Activated naive CD4-positive, alpha-beta T cell treated with anti-CD3 and anti-CD28 coated beads, Interleukin-2, amount 10 ng/mL, durations not matched to agents 7 days and 5 days (primary cell): ENCODE results near the gene SIPA1.

Source experiments
- CTCF ChIA-PET: fragments of 350-600 bp; sonication (Branson Sonifier 250); formaldehyde crosslinking; loops from one replicate; lab custom pipeline; 2021; ENCODE audit warnings: antibody characterized with exemption; lab: Charles Lee
- DNase-seq: peaks from one replicate; pipeline ENCODE4 v3.0.0-alpha.2; 2020
- H3K27ac Mint-ChIP-seq: one replicate; pipeline ENCODE4 v1.8.0; 2021; ENCODE audit warnings: mild to moderate bottlenecking, moderate library complexity, mixed read lengths
- H3K27me3 Mint-ChIP-seq: one replicate; pipeline ENCODE4 v1.8.0; 2021; ENCODE audit warnings: mild to moderate bottlenecking, mixed read lengths
- H3K36me3 Mint-ChIP-seq: one replicate; pipeline ENCODE4 v1.8.0; 2021; ENCODE audit warnings: mixed read lengths
- H3K4me1 Mint-ChIP-seq: one replicate; pipeline ENCODE4 v1.8.0; 2021; ENCODE audit warnings: mixed read lengths
- H3K4me3 Mint-ChIP-seq: one replicate; pipeline ENCODE4 v1.8.0; 2021; ENCODE audit warnings: mild to moderate bottlenecking, moderate library complexity, mixed read lengths
- H3K9me3 Mint-ChIP-seq: one replicate; pipeline ENCODE4 v1.8.0; 2021; ENCODE audit warnings: mixed read lengths

The SIPA1 gene

DNA sequence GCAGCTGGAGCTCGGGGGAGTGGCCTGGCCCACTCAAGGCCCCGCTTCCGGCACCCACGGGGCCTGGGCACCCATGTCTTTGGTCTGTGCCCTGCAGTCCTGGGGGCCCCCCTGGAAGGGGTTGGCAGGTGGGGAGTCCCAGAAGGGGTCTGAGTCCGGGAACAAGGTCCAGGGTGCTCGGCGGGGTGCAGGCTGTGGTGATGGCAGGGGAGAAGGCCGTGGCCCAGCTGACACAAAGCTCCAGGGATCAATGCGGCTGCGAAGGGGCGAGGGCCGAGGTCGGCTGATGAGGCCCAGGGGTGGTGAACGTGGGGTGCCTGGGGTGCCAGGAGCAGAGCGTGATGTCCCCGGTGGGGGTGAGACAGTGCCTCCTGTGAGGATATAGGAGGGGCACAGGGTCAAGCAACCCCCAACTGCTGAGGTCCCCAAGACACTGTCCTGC lies 39.6 kb upstream of the SIPA1 start:
- Mint-ChIP-seq H3K4me3 (no peak overlapping the region), H3K4me1 (peaks cover 25% of the 10 kb centered on the region), H3K27me3 (no peaks in the 10 kb centered on the region), H3K9me3 (no peaks in the 10 kb centered on the region), H3K27ac (no peak overlapping the region), H3K36me3 (peaks cover 12% of the 10 kb centered on the region)
- CTCF ChIA-PET, result interaction anchor here (1.1 kb wide), 1 partner anchor 10 kb away, joined by 3 read pairs; no protein-coding TSS in a partner anchor
- DNase-seq, result no peak

DNA sequence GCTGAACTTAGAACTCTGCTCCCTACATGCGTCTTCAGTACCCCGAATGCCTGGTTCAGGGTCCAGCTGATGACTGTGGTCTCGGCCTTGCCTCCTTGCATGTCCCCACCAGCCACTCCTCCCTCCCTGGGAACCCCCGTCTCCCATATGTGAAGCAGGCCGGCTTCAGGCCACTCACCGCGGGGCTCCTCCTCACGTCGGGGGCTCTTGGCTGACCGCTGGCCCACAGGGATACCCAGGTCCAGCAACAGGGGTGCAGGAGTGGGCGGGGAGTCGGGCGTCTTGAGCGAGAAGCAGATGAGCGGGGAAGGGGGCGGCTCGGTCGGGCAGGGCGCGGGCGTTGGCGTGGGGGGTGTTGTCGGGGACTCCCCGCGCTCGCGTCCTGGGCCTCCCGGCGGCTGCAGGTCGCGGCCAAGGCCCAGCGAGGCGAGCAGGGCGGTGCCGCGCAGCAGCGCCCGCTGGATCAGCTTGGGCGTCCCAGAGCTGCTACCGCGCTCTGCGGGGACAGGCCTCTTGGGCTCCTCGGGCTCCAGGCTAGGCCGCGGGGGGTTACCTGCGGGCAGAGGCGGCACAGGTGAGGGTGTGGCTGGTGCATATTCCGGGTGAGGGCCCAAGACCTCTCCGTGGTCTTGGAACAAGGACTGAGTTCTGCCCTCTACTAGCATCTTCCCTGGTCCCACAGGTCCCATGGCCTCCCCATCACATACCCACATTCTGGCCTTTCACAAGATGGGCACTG lies 38.5 kb upstream of the SIPA1 start:
- H3K27ac Mint-ChIP-seq, result no peak overlapping the region
- peaks cover 17% of the 10 kb centered on the region for H3K4me1 Mint-ChIP-seq
- no peak for DNase-seq
- no peaks in the 10 kb centered on the region for H3K9me3 Mint-ChIP-seq
- no peaks in the 10 kb centered on the region for H3K27me3 Mint-ChIP-seq
- H3K4me3 Mint-ChIP-seq, result no peak overlapping the region
- CTCF ChIA-PET, result interaction anchor here (1.0 kb wide), 1 partner anchor 11 kb away, joined by 3 read pairs; no protein-coding TSS in a partner anchor
- H3K36me3 Mint-ChIP-seq, result peaks cover 19% of the 10 kb centered on the region

DNA sequence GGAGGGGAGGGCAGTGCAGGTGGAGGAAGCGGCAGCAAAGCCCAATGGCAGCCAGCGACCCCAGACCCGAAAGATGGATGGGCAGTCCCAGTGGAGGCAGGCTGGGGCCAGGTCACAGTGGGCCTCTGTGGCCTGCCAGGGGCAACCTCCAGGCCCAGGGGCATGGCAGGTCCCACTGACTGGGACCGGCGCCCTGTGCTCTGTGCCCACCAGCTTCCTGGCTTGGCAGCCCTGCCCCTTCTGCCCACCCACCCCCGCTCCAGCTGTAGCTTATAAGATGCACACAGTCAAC lies 38.0 kb upstream of the SIPA1 start:
- H3K4me3 Mint-ChIP-seq, result no peak overlapping the region
- H3K27ac Mint-ChIP-seq, result no peak overlapping the region
- no peak for DNase-seq
- no peaks in the 10 kb centered on the region for H3K27me3 Mint-ChIP-seq
- peaks cover 21% of the 10 kb centered on the region for H3K36me3 Mint-ChIP-seq
- CTCF ChIA-PET, result interaction anchor here (1.0 kb wide), 1 partner anchor 11 kb away, joined by 3 read pairs; no protein-coding TSS in a partner anchor
- H3K9me3 Mint-ChIP-seq, result no peaks in the 10 kb centered on the region
- H3K4me1 Mint-ChIP-seq, result peaks cover 14% of the 10 kb centered on the region

DNA sequence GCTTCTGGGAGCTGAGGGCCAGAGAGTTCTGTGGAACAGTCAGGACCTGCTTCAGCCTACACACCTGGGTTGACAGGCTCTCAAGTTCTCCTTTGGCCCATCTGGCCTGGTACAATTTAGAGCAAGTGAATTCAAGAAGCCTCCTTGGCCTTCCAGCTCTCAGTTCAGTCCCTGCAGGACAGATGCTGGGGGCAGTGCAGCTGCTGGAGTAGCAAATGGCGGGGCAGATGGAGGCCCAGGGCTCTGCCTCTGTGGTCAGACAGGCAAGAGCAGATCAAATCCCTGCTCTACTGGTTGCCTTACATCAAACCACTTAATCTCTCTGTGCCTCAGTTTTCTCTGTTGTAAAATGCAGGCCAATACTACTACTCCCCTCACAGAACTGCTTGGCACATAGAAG lies 33.6 kb upstream of the SIPA1 start:
- H3K9me3 Mint-ChIP-seq, result no peaks in the 10 kb centered on the region
- H3K27ac Mint-ChIP-seq, result no peak overlapping the region
- H3K4me3 Mint-ChIP-seq, result no peak overlapping the region
- DNase-seq, result no peak
- peaks cover 8% of the 10 kb centered on the region for H3K4me1 Mint-ChIP-seq
- peaks cover 40% of the 10 kb centered on the region for H3K36me3 Mint-ChIP-seq
- CTCF ChIA-PET, result interaction anchor here (2.2 to 3.1 kb wide), 2 partner anchors 9 to 10 kb away, joined by 7 to 21 read pairs; no protein-coding TSS in a partner anchor
- H3K27me3 Mint-ChIP-seq, result no peaks in the 10 kb centered on the region

DNA sequence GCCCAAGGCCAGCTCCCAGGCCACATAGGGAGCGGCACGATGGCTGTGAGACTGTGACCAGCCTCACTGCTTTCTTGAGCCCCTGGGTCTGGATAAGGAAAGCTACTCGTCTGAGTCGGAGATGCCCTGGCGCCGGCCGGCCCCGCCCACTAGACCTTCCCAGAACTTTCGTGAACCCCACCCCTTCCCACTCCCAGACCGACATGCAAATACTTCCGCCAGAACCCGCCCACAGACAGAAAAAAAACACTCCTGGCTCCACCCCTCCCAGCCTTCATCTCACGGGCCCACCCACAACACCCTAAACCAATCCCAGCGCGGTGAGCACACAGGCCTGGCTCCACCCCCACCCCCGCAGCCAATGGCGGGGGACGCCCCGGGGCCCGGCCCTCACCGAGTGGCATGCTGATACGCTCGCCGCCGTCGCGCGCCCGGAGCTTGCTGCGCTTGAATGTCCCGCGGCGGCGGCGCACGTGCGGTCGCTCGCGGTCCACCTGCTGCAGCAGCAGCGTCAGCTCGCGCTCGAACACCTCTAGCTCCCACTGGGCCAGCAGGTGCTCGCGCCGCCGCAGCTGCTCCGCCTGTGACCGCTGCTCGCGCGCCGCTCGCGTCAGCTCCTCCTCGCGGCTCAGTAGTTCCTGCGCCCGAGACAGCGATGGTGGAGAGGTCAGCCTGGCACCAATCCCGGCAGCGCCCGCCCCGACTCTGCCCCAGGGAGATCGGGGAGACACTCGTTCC lies 30.9 kb upstream of the SIPA1 start:
- Mint-ChIP-seq H3K27me3 (no peaks in the 10 kb centered on the region), H3K36me3 (peaks cover 51% of the 10 kb centered on the region), H3K9me3 (no peaks in the 10 kb centered on the region), H3K27ac (no peak overlapping the region), H3K4me1 (peaks cover 36% of the 10 kb centered on the region), H3K4me3 (no peak overlapping the region)
- DNase-seq, result no peak
- CTCF ChIA-PET, result interaction anchor here (1.1 kb wide), 1 partner anchor 13 kb away, joined by 5 read pairs; no protein-coding TSS in a partner anchor

DNA sequence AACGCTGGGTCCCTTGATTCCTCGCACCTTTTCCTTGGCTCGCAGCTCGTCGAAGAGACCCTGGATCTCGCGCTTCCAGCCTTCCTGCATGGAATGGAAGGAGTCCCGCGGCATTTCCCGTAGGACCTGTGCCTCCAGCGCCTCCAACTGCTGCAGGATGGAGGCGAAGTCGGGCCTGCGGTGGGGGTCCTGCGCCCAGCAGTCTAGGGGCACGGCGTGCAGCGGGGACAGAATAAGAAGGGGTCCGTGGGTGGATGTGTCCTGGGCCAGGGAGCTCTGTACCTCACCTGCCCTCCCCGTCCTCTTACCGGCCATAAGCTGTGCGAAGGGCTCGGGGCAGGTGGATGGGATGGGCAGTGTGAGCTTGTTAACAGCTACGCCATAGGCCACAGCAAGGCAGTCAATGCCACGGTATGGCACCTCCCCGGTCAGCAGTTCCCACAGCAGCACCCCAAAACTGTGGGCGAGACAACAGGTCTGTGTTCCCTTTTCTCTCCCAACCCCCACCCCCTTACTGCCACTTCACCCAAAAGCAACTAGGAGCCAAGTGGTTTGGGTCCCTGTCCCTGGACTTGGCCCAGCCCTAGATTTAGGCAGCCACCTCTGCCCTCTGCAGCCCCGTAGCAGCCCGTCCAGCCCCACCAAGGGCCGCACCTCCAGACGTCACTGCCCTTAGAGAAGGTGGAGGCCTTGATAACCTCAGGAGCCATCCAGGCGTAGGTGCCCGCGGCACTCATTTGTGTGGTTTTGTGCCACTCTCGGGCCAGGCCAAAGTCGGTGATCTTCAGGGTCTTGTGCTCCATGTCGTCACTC lies 30.1 kb upstream of the SIPA1 start:
- Mint-ChIP-seq H3K27ac (no peak overlapping the region), H3K9me3 (no peaks in the 10 kb centered on the region), H3K36me3 (peaks cover 55% of the 10 kb centered on the region), H3K4me1 (peaks cover 44% of the 10 kb centered on the region), H3K27me3 (no peaks in the 10 kb centered on the region), H3K4me3 (no peak overlapping the region)
- CTCF ChIA-PET, result interaction anchor here (1.1 to 1.3 kb wide), 2 partner anchors 14 to 67 kb away, joined by 3 to 5 read pairs; no protein-coding TSS in a partner anchor
- DNase-seq, result no peak

DNA sequence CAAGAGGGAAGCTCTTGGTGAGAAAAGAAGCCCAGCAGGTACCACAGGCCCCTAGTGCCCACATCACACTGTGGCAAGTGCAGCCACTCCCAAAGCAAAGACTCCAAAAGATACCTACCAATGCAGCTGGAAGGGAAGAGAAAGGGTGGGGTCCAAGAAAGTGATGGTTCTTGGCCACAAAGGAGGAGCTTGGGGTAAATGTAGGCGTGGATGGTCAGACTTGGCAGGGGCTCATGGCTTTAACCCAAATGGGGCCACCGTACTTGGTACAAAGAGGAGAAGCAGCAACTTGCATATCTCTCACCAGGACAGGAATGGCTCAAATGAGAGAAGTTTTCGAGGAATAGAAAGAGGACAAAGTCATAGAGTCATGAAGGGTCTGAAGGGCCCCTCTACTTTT lies 28.7 kb upstream of the SIPA1 start:
- DNase-seq, result no peak
- peaks cover 51% of the 10 kb centered on the region for H3K36me3 Mint-ChIP-seq
- H3K27ac Mint-ChIP-seq, result peak overlapping the region; percentile 56
- no peak overlapping the region for H3K4me3 Mint-ChIP-seq
- H3K9me3 Mint-ChIP-seq, result no peaks in the 10 kb centered on the region
- CTCF ChIA-PET, result interaction anchor here (0.8 kb wide), 2 partner anchors 13 to 16 kb away, joined by 3 read pairs; no protein-coding TSS in a partner anchor
- H3K27me3 Mint-ChIP-seq, result no peaks in the 10 kb centered on the region
- H3K4me1 Mint-ChIP-seq, result peaks cover 49% of the 10 kb centered on the region

DNA sequence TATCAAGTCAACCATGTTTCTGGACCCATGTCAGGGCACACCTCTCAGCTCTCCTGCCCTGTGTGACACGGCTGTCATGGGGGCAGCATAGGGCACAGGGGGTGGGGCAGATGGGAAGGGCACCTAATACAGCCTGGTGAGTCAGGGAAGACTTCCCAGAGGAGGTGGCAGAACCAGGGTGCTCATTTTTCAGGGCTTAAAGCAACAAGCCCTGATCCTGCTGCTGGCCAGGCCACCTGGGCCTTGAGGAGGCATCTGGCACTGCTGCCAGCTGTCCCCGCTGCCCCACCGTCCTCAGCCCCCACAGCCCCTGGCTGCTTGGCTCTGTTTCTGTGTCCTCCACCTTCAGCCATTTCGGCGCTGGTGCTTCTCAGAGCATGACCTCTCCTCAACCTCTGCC lies 28.2 kb upstream of the SIPA1 start:
- H3K27me3 Mint-ChIP-seq, result no peaks in the 10 kb centered on the region
- CTCF ChIA-PET, result interaction anchor here (0.8 to 1.3 kb wide), 2 partner anchors 13 to 16 kb away, joined by 3 to 7 read pairs; no protein-coding TSS in a partner anchor
- H3K27ac Mint-ChIP-seq, result peak overlapping the region; percentile 64
- H3K4me3 Mint-ChIP-seq, result peak overlapping the region; percentile 30
- H3K36me3 Mint-ChIP-seq, result peaks cover 47% of the 10 kb centered on the region
- DNase-seq, result no peak
- peaks cover 49% of the 10 kb centered on the region for H3K4me1 Mint-ChIP-seq
- no peaks in the 10 kb centered on the region for H3K9me3 Mint-ChIP-seq

DNA sequence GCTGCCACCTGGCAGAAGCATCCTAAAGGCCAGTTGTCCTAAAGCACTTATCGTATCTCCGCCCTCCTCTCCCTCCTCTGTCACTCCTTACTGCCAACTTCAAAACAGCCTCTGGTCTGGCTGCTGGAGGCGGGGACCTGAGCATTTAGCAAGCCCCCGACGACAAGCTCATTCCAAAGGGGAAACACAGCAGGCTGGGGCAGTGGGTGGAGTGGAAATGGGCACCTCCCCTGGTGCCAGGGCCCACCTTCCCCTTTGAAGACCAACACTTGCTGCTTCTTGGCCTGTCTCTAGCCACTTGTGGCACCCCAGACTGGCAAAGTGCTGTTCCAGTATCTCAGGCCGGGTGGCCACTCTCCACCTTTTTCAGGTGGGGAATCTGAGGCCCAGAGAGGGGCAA lies 27.5 kb upstream of the SIPA1 start:
- peaks cover 47% of the 10 kb centered on the region for H3K36me3 Mint-ChIP-seq
- H3K27ac Mint-ChIP-seq, result peak overlapping the region; percentile 64
- no peaks in the 10 kb centered on the region for H3K27me3 Mint-ChIP-seq
- no peaks in the 10 kb centered on the region for H3K9me3 Mint-ChIP-seq
- CTCF ChIA-PET, result interaction anchor here (0.8 to 1.3 kb wide), 6 partner anchors 11 to 37 kb away, joined by 3 to 7 read pairs (median 3); partner anchors contain the start of gene KCNK7
- no peak for DNase-seq
- peak overlapping the region; percentile 30 for H3K4me3 Mint-ChIP-seq
- peaks cover 49% of the 10 kb centered on the region for H3K4me1 Mint-ChIP-seq

DNA sequence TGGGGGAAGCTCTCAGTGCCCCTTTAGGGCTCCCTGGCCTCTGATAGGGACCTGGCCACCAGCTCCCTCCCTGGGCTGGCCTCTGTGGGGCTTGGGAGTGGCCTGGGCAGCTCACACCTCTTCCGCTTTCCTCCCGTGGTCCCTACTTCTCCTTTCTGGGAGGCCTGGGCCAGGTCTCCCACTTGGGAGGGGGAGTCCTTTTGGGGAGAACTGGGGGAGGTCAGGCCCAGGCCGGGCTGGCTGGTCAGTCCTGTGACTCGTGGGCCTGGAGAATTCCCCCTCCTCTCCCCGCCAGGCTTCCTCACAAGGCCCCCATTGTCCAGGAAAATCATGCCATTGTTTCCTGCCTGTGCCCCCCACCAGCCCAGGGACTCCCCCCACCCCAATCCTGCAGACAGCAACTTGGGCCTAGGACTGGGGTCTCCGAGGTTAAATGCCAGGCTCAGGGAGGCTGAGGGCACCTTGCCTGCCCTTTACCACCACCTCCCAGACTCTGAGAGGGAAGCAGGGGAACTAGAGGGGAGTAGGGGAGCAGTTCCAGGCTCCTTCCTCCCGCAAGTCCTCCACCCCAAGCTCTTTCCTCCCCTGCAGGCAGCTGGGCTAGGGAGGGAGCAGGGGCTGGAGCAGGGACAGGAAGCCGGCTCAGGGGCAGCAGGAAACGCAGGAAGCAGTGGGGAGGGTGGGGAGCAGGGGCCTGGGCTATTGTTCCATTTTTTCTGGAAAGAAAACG lies 26.7 kb upstream of the SIPA1 start:
- Mint-ChIP-seq H3K4me1 (peaks cover 49% of the 10 kb centered on the region), H3K27me3 (no peaks in the 10 kb centered on the region), H3K36me3 (peaks cover 41% of the 10 kb centered on the region), H3K4me3 (peak overlapping the region; percentile 97), H3K27ac (peak overlapping the region; percentile 64), H3K9me3 (no peaks in the 10 kb centered on the region)
- CTCF ChIA-PET, result interaction anchor here (1.0 to 1.3 kb wide), 5 partner anchors 11 to 38 kb away, joined by 3 to 7 read pairs (median 3); partner anchors contain the start of gene KCNK7
- no peak for DNase-seq

DNA sequence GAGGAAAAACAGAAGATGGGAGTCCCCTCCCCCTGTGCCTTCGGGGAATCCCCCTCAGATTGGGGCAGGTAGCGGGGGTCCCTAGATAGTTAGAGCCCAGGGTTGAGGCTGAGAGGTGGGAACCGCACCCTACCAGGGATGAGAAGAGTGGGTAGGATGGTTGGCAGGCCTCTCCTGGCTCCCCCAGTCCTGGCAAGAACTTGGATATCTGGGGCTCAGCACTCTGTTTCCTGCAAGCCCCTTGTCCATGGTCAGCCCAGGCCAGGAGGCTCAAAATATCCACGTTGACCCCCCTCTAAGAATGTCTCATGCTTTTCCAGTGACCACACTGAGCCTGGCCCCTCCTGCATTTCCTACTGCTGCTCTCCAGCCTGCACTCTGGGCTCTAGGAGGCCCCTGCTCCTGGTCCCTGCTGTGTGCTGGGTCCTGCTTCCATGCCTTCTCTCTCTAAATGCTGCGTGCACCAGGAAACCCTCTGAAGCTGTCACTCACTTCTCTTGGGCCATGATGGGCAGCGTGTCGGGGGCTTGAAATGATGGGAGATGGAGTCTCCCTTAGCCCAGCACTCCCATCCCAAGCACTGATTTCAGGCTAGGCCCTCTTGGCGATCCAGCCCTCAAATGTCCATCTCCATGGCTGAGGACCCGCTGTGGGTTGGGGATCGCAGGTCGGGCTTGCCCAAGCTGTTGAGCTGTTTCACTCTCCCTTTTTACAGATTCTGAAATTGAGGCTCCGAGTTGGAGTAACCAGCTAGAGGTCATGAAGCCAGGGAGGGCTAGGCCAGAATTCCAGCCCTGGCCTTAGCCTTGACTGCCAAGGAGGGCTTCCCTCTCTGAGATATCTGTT lies 25.9 kb upstream of the SIPA1 start:
- DNase-seq, result no peak
- peak overlapping the region; percentile 97 for H3K4me3 Mint-ChIP-seq
- H3K9me3 Mint-ChIP-seq, result no peaks in the 10 kb centered on the region
- peak overlapping the region; percentile 87 for H3K27ac Mint-ChIP-seq
- CTCF ChIA-PET, result interaction anchor here (1.0 to 2.0 kb wide), 7 partner anchors 9 to 71 kb away, joined by 3 to 11 read pairs (median 5); partner anchors contain the start of gene SIPA1
- peaks cover 57% of the 10 kb centered on the region for H3K4me1 Mint-ChIP-seq
- H3K27me3 Mint-ChIP-seq, result no peaks in the 10 kb centered on the region
- H3K36me3 Mint-ChIP-seq, result peaks cover 41% of the 10 kb centered on the region

DNA sequence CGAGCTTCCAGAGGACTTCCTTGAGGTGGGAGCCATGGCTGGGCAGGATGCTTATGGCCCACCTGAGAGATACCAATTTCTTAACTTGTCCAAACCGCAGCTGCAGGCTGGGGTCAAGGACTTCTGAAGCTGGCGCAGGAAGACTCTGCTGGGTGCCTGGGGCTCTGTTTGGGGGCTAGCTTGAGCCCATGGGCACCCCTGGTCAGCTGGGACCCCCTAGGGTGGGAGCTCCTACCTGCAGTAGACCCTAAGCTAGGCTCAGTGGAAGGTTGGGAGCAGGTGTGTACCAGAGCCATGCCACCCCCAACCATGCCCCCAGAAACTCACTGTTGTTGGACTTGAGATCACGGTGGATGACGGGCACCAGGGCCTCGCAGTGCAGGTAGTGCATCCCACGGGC lies 25.2 kb upstream of the SIPA1 start:
- no peak for DNase-seq
- H3K4me3 Mint-ChIP-seq, result peak overlapping the region; percentile 97
- H3K27me3 Mint-ChIP-seq, result no peaks in the 10 kb centered on the region
- CTCF ChIA-PET, result interaction anchor here (1.0 to 2.0 kb wide), 7 partner anchors 9 to 72 kb away, joined by 3 to 11 read pairs (median 5); partner anchors contain the start of gene SIPA1
- H3K27ac Mint-ChIP-seq, result peak overlapping the region; percentile 97
- H3K4me1 Mint-ChIP-seq, result peaks cover 63% of the 10 kb centered on the region
- H3K36me3 Mint-ChIP-seq, result peaks cover 42% of the 10 kb centered on the region
- H3K9me3 Mint-ChIP-seq, result no peaks in the 10 kb centered on the region
